Stimulated activated naive CD8-positive, alpha-beta T cell treated with anti-CD3 and anti-CD28 coated beads, Interleukin-15, Interleukin-2, amounts not matched to agents 100 ng/mL and 50 ng/mL, for 24 hours (primary cell): ENCODE results near the gene USP19.
A peak's percentile ranks its signal among the peaks of the same experiment; 100 is the strongest.

Source experiments
- H3K27ac Mint-ChIP-seq: one replicate; pipeline ENCODE4 v1.8.0; 2021; ENCODE audit warnings: mild to moderate bottlenecking, mixed read lengths
- H3K27me3 Mint-ChIP-seq: one replicate; pipeline ENCODE4 v1.8.0; 2021; ENCODE audit warnings: mixed read lengths
- H3K36me3 Mint-ChIP-seq: one replicate; pipeline ENCODE4 v1.8.0; 2021; ENCODE audit warnings: low read depth, mixed read lengths
- H3K4me1 Mint-ChIP-seq: one replicate; pipeline ENCODE4 v1.8.0; 2021; ENCODE audit warnings: low read depth, mixed read lengths
- H3K4me3 Mint-ChIP-seq: one replicate; pipeline ENCODE4 v1.8.0; 2021; ENCODE audit warnings: mild to moderate bottlenecking, mixed read lengths
- H3K9me3 Mint-ChIP-seq: one replicate; pipeline ENCODE4 v1.8.0; 2021; ENCODE audit warnings: mixed read lengths

USP19 gene

GRCh38 chr3:49120438-49121131 is at the start of gene USP19:
TSS of gene USP19 (minus strand) at chr3:49120823. CDS start at chr3:49119145, 1,678 bp downstream.
- no peaks in the 10 kb centered on the region for H3K27me3 Mint-ChIP-seq
- peak within 1 kb of the TSS; percentile 91 for H3K4me3 Mint-ChIP-seq
- H3K9me3 Mint-ChIP-seq: no peaks in the 10 kb centered on the region
- peaks cover 29% of the 10 kb centered on the region for H3K36me3 Mint-ChIP-seq
- peak within 1 kb of the TSS; percentile 91 for H3K27ac Mint-ChIP-seq
- peaks cover 19% of the 10 kb centered on the region for H3K4me1 Mint-ChIP-seq

GRCh38 chr3:49166752-49167556 is 46.3 kb upstream of the USP19 start:
- Mint-ChIP-seq H3K4me3 (peak overlapping the region; percentile 85), H3K9me3 (no peaks in the 10 kb centered on the region), H3K4me1 (peaks cover 46% of the 10 kb centered on the region), H3K27ac (peak overlapping the region; percentile 90), H3K27me3 (no peaks in the 10 kb centered on the region), H3K36me3 (peaks cover 23% of the 10 kb centered on the region)

GRCh38 chr3:49165771-49166751 is 45.4 kb upstream of the USP19 start, which contains the start of gene CCDC71:
TSS of gene CCDC71 (minus strand) at chr3:49166331. CDS start at chr3:49164208, 2,123 bp downstream.
- peak within 1 kb of the TSS; percentile 92 for H3K4me3 Mint-ChIP-seq
- H3K36me3 Mint-ChIP-seq: peaks cover 23% of the 10 kb centered on the region
- peak within 1 kb of the TSS; percentile 90 for H3K27ac Mint-ChIP-seq
- no peaks in the 10 kb centered on the region for H3K9me3 Mint-ChIP-seq
- H3K27me3 Mint-ChIP-seq: no peaks in the 10 kb centered on the region
- peaks cover 52% of the 10 kb centered on the region for H3K4me1 Mint-ChIP-seq

- Mint-ChIP-seq H3K27ac (peak overlapping the region; percentile 88), H3K4me1 (peaks cover 49% of the 10 kb centered on the region), H3K9me3 (no peaks in the 10 kb centered on the region), H3K36me3 (peaks cover 23% of the 10 kb centered on the region), H3K4me3 (peak overlapping the region; percentile 92), H3K27me3 (no peaks in the 10 kb centered on the region)
Measured at GRCh38 chr3:49164983-49165720, 44.5 kb upstream of the USP19 start.

- Mint-ChIP-seq H3K27me3 (no peaks in the 10 kb centered on the region), H3K4me3 (no peak overlapping the region), H3K36me3 (peaks cover 23% of the 10 kb centered on the region), H3K27ac (no peak overlapping the region), H3K9me3 (no peaks in the 10 kb centered on the region), H3K4me1 (peaks cover 49% of the 10 kb centered on the region)
Measured at GRCh38 chr3:49163609-49164008, 43.0 kb upstream of the USP19 start.

GRCh38 chr3:49162751-49163419 is 42.3 kb upstream of the USP19 start:
- Mint-ChIP-seq H3K4me1 (peaks cover 49% of the 10 kb centered on the region), H3K9me3 (no peaks in the 10 kb centered on the region), H3K36me3 (peaks cover 23% of the 10 kb centered on the region), H3K4me3 (peak overlapping the region; percentile 43), H3K27me3 (no peaks in the 10 kb centered on the region), H3K27ac (no peak overlapping the region)

GRCh38 chr3:49161808-49162530 is 41.3 kb upstream of the USP19 start:
- Mint-ChIP-seq H3K9me3 (no peaks in the 10 kb centered on the region), H3K4me1 (peaks cover 49% of the 10 kb centered on the region), H3K4me3 (peak overlapping the region; percentile 47), H3K27me3 (no peaks in the 10 kb centered on the region), H3K27ac (peak overlapping the region; percentile 85), H3K36me3 (peaks cover 23% of the 10 kb centered on the region)

- peak overlapping the region; percentile 85 for H3K27ac Mint-ChIP-seq
- peaks cover 43% of the 10 kb centered on the region for H3K4me1 Mint-ChIP-seq
- peaks cover 23% of the 10 kb centered on the region for H3K36me3 Mint-ChIP-seq
- no peak overlapping the region for H3K4me3 Mint-ChIP-seq
- H3K27me3 Mint-ChIP-seq: no peaks in the 10 kb centered on the region
- H3K9me3 Mint-ChIP-seq: no peaks in the 10 kb centered on the region
Measured at GRCh38 chr3:49161197-49161596, 40.6 kb upstream of the USP19 start.

- H3K9me3 Mint-ChIP-seq: no peaks in the 10 kb centered on the region
- H3K4me3 Mint-ChIP-seq: no peak overlapping the region
- H3K36me3 Mint-ChIP-seq: peaks cover 4% of the 10 kb centered on the region
- peaks cover 26% of the 10 kb centered on the region for H3K4me1 Mint-ChIP-seq
- H3K27ac Mint-ChIP-seq: peak overlapping the region; percentile 71
- H3K27me3 Mint-ChIP-seq: no peaks in the 10 kb centered on the region
Measured at GRCh38 chr3:49158792-49159191, 38.2 kb upstream of the USP19 start.

- H3K4me3 Mint-ChIP-seq: no peak overlapping the region
- peaks cover 21% of the 10 kb centered on the region for H3K4me1 Mint-ChIP-seq
- H3K9me3 Mint-ChIP-seq: no peaks in the 10 kb centered on the region
- no peaks in the 10 kb centered on the region for H3K36me3 Mint-ChIP-seq
- H3K27ac Mint-ChIP-seq: no peak overlapping the region
- no peaks in the 10 kb centered on the region for H3K27me3 Mint-ChIP-seq
Measured at GRCh38 chr3:49158103-49158709, 37.6 kb upstream of the USP19 start.

- Mint-ChIP-seq H3K9me3 (no peaks in the 10 kb centered on the region), H3K4me3 (no peak overlapping the region), H3K36me3 (no peaks in the 10 kb centered on the region), H3K27ac (no peak overlapping the region), H3K4me1 (peaks cover 13% of the 10 kb centered on the region), H3K27me3 (no peaks in the 10 kb centered on the region)
Measured at GRCh38 chr3:49157289-49157688, 36.7 kb upstream of the USP19 start.

GRCh38 chr3:49153349-49153912 is 32.8 kb upstream of the USP19 start:
- Mint-ChIP-seq H3K27ac (peak overlapping the region; percentile 16), H3K27me3 (no peaks in the 10 kb centered on the region), H3K4me3 (no peak overlapping the region), H3K9me3 (no peaks in the 10 kb centered on the region), H3K4me1 (no peaks in the 10 kb centered on the region), H3K36me3 (no peaks in the 10 kb centered on the region)
